HG02840 (cell line): ENCODE measurements around the gene CCDC8.

Source experiments
- ATAC-seq: cut with Tn5 transposase; IDR thresholded peaks from one replicate; pipeline ENCODE4 v1.9.1; 2021; ENCODE audit warnings: mild to moderate bottlenecking, moderate library complexity, moderate number of reproducible peaks; ENCODE audit not compliant: unreplicated experiment, low FRiP score

Gene CCDC8

GRCh38 chr19:46366620-46367292 lies 46.6 kb downstream of the CCDC8 start:
- ATAC-seq = no peak

GRCh38 chr19:46365561-46365960 lies 47.8 kb downstream of the CCDC8 start:
- ATAC-seq = no peak

GRCh38 chr19:46364359-46364758 lies 49.0 kb downstream of the CCDC8 start:
- no peak for ATAC-seq

- ATAC-seq = no peak
Measured at GRCh38 chr19:46361915-46362314, 51.4 kb downstream of the CCDC8 start.
